Measurements from ENCODE around the gene CFAP53. TPM values are rescaled to one million over a fixed set of nuclear protein-coding genes. Genes with fewer than 3 reads are reported as not detected.

Gene CFAP53
- total and polyA plus RNA-seq, 2 of the 4 experiments (the other 2 are of a cell fraction): under 0.01 to 0.12 TPM

- no peak for TF ChIP-seq RFX5 (IDR thresholded peaks at IDR 0.05; ENCODE audit: low read depth, low read length)
- TF ChIP-seq NFE2L2 (IDR thresholded peaks at IDR 0.05; ENCODE audit: low read depth, low read length): no peak
- TF ChIP-seq CTCF (conservative IDR thresholded peaks at IDR 0.05; ENCODE audit: low read depth, low read length): no peak
- TF ChIP-seq MAFK (IDR thresholded peaks at IDR 0.05; ENCODE audit: low read depth, low read length): no peak
- TF ChIP-seq RCOR1 (IDR thresholded peaks at IDR 0.05; ENCODE audit: insufficient replicate concordance, low read length): no peak
- no peak for TF ChIP-seq MAZ (IDR thresholded peaks at IDR 0.05; ENCODE audit: borderline replicate concordance, low read depth, low read length)
- TF ChIP-seq POLR2A (IDR thresholded peaks at IDR 0.05; ENCODE audit: low read depth, low read length): no peak
- TF ChIP-seq RAD21 (IDR thresholded peaks at IDR 0.05; ENCODE audit: low read length): no peak
- H4K8ac ChIP-seq (ENCODE audit: low read depth in 2 of 2, low read length in 2 of 2): no peak overlapping the region
- POLR2A ChIA-PET (ENCODE audit: unreplicated experiment): no interaction called here
- in situ Hi-C loops (cut with MboI; ENCODE audit: low sequenced_read_pairs) (loop anchor here (25.0 kb wide), 2 partner anchors 754 to 1646 kb away; partner anchors contain the start of gene SMAD4), intact Hi-C loops (cut with micrococcal nuclease) (loop anchor here (10.0 kb wide), 1 partner anchor 789 kb away; the partner anchor contains the start of gene RPL17), dilution Hi-C loops (cut with HindIII; ENCODE audit: low sequenced_read_pairs, unreplicated experiment) (no loop called here)
- H3K4ac ChIP-seq (ENCODE audit: low read depth, low read length): no peak overlapping the region
- no peak overlapping the region for H2BK120ac ChIP-seq (ENCODE audit: low read depth, low read length)
- H3K9me1 ChIP-seq (ENCODE audit: insufficient read depth, low read length): peaks cover 9% of the 10 kb centered on the region; the same call in 1 of the 2 replicates
- H3K4me1 ChIP-seq (ENCODE audit: control insufficient read depth, insufficient read depth, low read length): peaks cover 10% of the 10 kb centered on the region
- DNase-seq: no peak
- no peak overlapping the region for H2AK5ac ChIP-seq (ENCODE audit: low read depth, low read length)
- 93% methylated on average over 10 of the region's 29 CpGs; no CpG with 5 or more reads in 1 of the 2 experiments for WGBS, 2 experiments (ENCODE audit: extremely low coverage in 2 of 2, insufficient read length in 1 of 2)
- no peak overlapping the region for H3K14ac ChIP-seq (replicated peaks; ENCODE audit: low read depth, low read length)
- H3K9me3 ChIP-seq (ENCODE audit: control insufficient read depth, insufficient read depth, low read length): no peaks in the 10 kb centered on the region
- peaks cover 7% of the 10 kb centered on the region; the same call in 1 of the 2 replicates for H4K20me1 ChIP-seq (ENCODE audit: insufficient read depth, low read length)
- no peak overlapping the region for H3K4me3 ChIP-seq (ENCODE audit: insufficient read depth, low read depth, low read length)
- CTCF ChIA-PET: no interaction called here
- no peak for ATAC-seq (ENCODE audit: low read depth)
- H2AFZ ChIP-seq (replicated peaks; ENCODE audit: low read length, poor library complexity): no peak overlapping the region
- H3K79me1 ChIP-seq (ENCODE audit: low read depth in 1 of 2, low read length in 2 of 2): peaks cover 20 to 48% of the 10 kb centered on the region in 2 experiments
- H2BK5ac ChIP-seq (ENCODE audit: low read depth, low read length, poor library complexity, severe bottlenecking): no peak overlapping the region
- H3K18ac ChIP-seq (ENCODE audit: low read depth, low read length): no peak overlapping the region
- no peaks in the 10 kb centered on the region for H3K27me3 ChIP-seq (ENCODE audit: control insufficient read depth, insufficient read depth, low read length)
- H2AK9ac ChIP-seq (replicated peaks; ENCODE audit: low read depth, low read length, poor library complexity): no peak overlapping the region
- no peak overlapping the region for H3K27ac ChIP-seq (ENCODE audit: insufficient read depth, low read length)
- BruUV-seq (replicated peaks): no TSS peak
- peaks cover 35% of the 10 kb centered on the region for H3K36me3 ChIP-seq (ENCODE audit: control insufficient read depth, insufficient read depth, low read length)
- H3K9ac ChIP-seq (ENCODE audit: low read depth, low read length): no peak overlapping the region
- no peak overlapping the region for H3K4me2 ChIP-seq (ENCODE audit: low read depth, low read length)
- H4K91ac ChIP-seq (ENCODE audit: insufficient read depth, low read depth, low read length): no peak overlapping the region
- no peak overlapping the region for H2BK15ac ChIP-seq (ENCODE audit: low read depth, low read length)
- no peak overlapping the region for H4K5ac ChIP-seq (ENCODE audit: low read depth, low read length)
- no peak overlapping the region for H3K56ac ChIP-seq (ENCODE audit: extremely low read depth, insufficient read depth, low read length)
- no peak overlapping the region for H3K23ac ChIP-seq (ENCODE audit: low read depth, low read length)
- H2BK20ac ChIP-seq (ENCODE audit: low read depth, low read length): no peak overlapping the region
Observed at GRCh38 chr18:50283469-50284209, 17.3 kb upstream of the CFAP53 start.
